ENCODE measurements around the gene PTPRN2.

DNA sequence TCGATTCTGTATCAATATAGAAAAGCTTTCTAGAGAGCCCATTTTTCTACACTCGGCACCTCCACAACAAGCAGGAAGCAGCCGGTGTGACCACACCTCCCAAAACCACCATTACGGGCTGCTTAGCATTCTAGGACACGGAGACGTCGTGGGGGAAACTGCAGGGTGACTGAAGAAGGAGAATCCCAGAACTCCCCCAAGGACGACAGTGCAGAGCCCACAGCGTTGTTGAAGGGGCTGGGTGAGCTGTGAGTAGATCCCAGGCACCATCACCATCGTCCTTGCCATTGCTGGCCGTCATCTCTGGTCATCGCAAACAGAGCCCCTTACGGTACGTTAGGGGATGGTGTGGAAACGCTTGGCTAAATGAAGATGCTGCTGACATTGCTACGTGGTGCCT is 351.8 kb downstream of the PTPRN2 start:
- TF ChIP-seq, protein P1, sequence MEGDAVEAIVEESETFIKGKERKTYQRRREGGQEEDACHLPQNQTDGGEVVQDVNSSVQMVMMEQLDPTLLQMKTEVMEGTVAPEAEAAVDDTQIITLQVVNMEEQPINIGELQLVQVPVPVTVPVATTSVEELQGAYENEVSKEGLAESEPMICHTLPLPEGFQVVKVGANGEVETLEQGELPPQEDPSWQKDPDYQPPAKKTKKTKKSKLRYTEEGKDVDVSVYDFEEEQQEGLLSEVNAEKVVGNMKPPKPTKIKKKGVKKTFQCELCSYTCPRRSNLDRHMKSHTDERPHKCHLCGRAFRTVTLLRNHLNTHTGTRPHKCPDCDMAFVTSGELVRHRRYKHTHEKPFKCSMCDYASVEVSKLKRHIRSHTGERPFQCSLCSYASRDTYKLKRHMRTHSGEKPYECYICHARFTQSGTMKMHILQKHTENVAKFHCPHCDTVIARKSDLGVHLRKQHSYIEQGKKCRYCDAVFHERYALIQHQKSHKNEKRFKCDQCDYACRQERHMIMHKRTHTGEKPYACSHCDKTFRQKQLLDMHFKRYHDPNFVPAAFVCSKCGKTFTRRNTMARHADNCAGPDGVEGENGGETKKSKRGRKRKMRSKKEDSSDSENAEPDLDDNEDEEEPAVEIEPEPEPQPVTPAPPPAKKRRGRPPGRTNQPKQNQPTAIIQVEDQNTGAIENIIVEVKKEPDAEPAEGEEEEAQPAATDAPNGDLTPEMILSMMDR (conservative IDR thresholded peaks at IDR 0.05; ENCODE audit: low read length) = no peak
- no peak for TF ChIP-seq EZH2phosphoT487 (IDR thresholded peaks at IDR 0.05; ENCODE audit: borderline replicate concordance, low read depth, low read length)

All from OCI-LY7 (cell line).